DMS153 treated with DMSO at 0.1 percent for 48 hours (cell line): Measurements from ENCODE around the gene CDAN1.

Experiments used
- DNase-seq: peaks from one replicate; lab custom pipeline; 2025; ENCODE audit not compliant: unreplicated experiment; lab: John Stamatoyannopoulos, UW

Gene CDAN1

GRCh38 chr15:42735382-42736165, 1.4 kb downstream of the CDAN1 start:
- no peak for DNase-seq

GRCh38 chr15:42734076-42734672, 2.8 kb downstream of the CDAN1 start:
- DNase-seq = no peak

GRCh38 chr15:42733027-42733426, 3.9 kb downstream of the CDAN1 start:
- DNase-seq = no peak

- DNase-seq = no peak
These were observed 4.7 kb downstream of the CDAN1 start for GRCh38 chr15:42732095-42732827.

- no peak for DNase-seq
These were observed 5.5 kb downstream of the CDAN1 start for GRCh38 chr15:42731461-42731860.

GRCh38 chr15:42730536-42730935, 6.4 kb downstream of the CDAN1 start:
- DNase-seq = no peak

- DNase-seq = no peak
These were observed 6.8 kb downstream of the CDAN1 start for GRCh38 chr15:42730135-42730534.

GRCh38 chr15:42729409-42729808, 7.5 kb downstream of the CDAN1 start:
- DNase-seq = no peak

GRCh38 chr15:42728972-42729371, 8.0 kb downstream of the CDAN1 start:
- no peak for DNase-seq

GRCh38 chr15:42728560-42728959, 8.4 kb downstream of the CDAN1 start:
- no peak for DNase-seq

- DNase-seq = no peak
These were observed 9.1 kb downstream of the CDAN1 start for GRCh38 chr15:42727750-42728381.

GRCh38 chr15:42726114-42726513, 10.8 kb downstream of the CDAN1 start:
- no peak for DNase-seq

- no peak for DNase-seq
These were observed 11.5 kb downstream of the CDAN1 start for GRCh38 chr15:42725331-42725903.

GRCh38 chr15:42724276-42724675, 12.7 kb downstream of the CDAN1 start:
- DNase-seq = no peak

GRCh38 chr15:42723068-42723467, 13.9 kb downstream of the CDAN1 start:
- DNase-seq = no peak

GRCh38 chr15:42721916-42722315, 15.0 kb downstream of the CDAN1 start:
- no peak for DNase-seq

GRCh38 chr15:42721016-42721415, 15.9 kb downstream of the CDAN1 start:
- DNase-seq = no peak

- DNase-seq = no peak
These were observed 16.9 kb downstream of the CDAN1 start for GRCh38 chr15:42720071-42720470.

GRCh38 chr15:42719043-42719442, 17.9 kb downstream of the CDAN1 start:
- DNase-seq = no peak

- DNase-seq = no peak
These were observed 20.3 kb downstream of the CDAN1 start for GRCh38 chr15:42716626-42717025.

GRCh38 chr15:42716125-42716524, 20.8 kb downstream of the CDAN1 start:
- no peak for DNase-seq
